SK-N-DZ (cell line): ENCODE measurements around the gene LRBA.

ENCODE experiments used
- DNase-seq: peaks from one replicate; pipeline ENCODE4 v3.0.0-alpha.2; 2015; ENCODE audit warnings: low spot score

Gene LRBA

GRCh38 chr4:150886597-150886996 is 128.5 kb downstream of the LRBA start:
- no peak for DNase-seq

GRCh38 chr4:150884625-150885024 is 130.5 kb downstream of the LRBA start:
- DNase-seq, result no peak

DNA sequence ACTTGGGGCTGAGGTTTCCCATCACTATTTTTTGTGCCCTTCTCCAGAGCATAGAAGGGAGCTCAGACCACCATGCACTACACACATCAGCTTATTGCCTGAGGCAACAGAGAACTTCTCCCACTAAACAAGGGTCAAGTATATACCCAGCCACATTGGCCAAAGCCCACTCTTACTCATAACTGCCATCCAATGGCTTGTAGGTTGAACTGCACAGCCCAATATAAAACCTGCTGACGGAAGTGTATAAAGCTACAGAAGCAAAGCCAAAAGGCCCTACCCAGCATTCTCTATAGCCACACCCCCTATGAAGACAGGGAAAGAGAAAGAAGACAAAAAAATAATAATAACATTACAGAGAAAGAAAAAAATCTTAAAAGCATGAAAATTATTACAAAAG is 139.7 kb downstream of the LRBA start:
- peak; percentile 7 for DNase-seq

- DNase-seq, result peak; percentile 89
Observed at GRCh38 chr4:150874338-150875226, 140.5 kb downstream of the LRBA start.

- DNase-seq, result peak; percentile 82
Observed at GRCh38 chr4:150867148-150867547, 147.9 kb downstream of the LRBA start.

DNA sequence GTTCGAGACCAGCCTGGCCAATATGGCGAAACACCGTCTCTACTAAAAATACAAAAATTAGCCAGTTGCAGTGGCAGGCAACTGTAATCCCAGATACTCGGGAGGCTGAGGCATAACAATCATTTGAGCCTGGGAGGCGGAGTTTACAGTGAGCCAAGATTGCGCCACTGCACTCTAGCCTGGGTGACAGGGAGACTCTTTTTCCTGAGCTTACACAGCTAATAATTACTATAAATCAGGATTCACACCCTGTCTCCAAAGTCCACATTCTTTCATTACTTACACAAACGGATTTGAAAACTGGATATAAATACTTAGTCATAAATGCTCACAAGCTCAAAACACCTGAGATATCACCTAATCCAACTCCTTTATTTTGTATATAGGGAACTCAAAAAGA is 151.6 kb downstream of the LRBA start:
- DNase-seq, result no peak

- no peak for DNase-seq
Observed at GRCh38 chr4:150862829-150863228, 152.3 kb downstream of the LRBA start.

DNA sequence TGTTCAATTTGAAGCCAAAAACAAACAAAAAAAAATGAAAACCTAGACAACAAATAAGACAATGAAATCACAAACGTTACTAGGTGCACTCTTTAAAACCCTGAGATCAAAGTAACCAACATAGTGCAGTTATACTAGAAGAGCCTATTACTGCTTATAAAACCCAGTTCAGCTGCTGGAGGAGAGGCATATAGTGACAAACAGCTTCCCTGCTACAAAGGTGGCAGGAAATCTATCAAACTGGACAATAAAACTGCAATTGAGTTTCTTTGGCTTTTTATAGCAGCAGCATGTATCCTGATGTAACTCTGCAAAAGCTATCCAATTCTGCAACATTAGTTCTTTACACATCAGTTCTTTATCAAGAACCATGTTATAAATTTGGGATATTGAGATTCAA is 155.6 kb downstream of the LRBA start:
- no peak for DNase-seq

GRCh38 chr4:150855981-150856510 is 159.0 kb downstream of the LRBA start:
- DNase-seq, result no peak

DNA sequence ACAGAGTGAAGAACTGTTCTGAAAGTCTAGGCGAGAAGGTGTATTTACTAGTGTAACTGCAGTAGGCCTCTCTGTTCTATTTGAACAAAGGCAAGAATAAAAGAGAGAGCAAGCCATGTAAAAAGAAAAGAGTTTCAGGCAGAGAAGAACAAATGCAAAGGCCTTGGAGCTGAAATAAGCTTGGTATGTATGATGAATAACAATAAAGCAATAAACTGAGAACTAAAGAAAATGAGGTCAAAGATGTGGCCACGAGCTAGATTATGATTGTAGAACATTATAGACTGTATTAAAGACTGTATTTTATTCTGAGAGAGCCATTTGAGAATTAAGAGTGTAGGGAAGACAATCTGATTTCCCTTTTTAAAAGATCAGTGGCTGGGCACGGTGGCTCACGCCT is 160.5 kb downstream of the LRBA start:
- DNase-seq, result no peak

GRCh38 chr4:150853882-150854281 is 161.2 kb downstream of the LRBA start:
- DNase-seq, result no peak

- no peak for DNase-seq
Observed at GRCh38 chr4:150852216-150852615, 162.9 kb downstream of the LRBA start.

DNA sequence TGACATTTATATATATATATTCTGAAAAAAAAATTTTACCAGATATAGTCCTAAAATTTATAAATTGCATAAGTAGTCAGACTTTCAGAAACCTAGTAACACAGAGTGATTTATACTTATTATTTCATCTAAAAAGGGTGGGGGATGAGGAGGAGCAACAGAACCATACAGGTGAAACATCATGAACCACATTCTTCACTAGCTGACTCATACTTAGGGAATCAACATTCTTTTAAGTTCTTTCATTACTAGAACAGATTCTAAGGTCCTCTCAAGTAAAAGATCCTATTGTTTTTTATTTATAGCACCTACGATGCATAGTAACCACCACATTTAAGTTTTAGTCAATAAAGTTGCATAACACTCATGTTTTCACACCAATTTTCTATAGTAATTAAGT is 166.1 kb downstream of the LRBA start:
- no peak for DNase-seq

DNA sequence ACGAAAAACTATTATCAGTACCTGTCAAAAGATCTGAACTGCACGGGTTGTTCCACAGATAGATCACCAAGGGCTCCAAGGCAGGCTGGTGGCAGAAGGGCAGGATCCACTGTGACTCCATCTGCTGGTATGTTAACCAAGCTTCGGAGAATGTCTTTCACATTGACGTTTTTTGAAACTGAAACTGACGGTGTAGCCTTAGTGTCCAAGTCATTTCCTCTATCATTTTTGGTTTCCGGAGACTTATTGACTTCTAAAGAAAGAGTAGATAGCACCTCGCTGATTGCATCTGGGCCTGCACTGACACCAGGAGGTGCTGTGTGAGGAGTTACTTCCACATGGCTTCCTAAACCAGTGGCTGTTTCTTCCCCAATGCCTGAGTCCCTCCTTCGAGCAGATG is 186.9 kb downstream of the LRBA start:
- DNase-seq, result no peak

- DNase-seq, result no peak
Observed at GRCh38 chr4:150827226-150827625, 187.9 kb downstream of the LRBA start.

- no peak for DNase-seq
Observed at GRCh38 chr4:150826306-150826705, 188.8 kb downstream of the LRBA start.

DNA sequence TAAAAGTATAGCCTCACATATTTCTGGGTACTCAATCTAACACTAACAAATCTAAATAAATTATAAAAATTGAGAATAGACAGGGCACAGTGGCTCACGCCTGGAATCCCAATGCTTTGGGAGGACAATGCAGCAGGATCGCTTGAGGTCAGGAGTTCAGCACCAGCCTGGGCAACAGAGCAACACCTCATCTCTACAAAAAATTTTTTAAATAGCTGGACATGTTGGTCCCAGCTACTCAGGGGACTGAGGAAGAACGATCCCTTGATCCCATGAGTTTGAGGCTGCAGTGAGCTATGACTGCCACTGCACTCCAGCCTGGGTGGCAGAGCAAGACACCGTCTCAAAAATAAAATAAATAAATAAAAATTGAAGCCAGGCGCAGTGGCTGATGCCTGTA is 192.7 kb downstream of the LRBA start:
- no peak for DNase-seq

GRCh38 chr4:150821641-150822040 is 193.4 kb downstream of the LRBA start:
- no peak for DNase-seq

DNA sequence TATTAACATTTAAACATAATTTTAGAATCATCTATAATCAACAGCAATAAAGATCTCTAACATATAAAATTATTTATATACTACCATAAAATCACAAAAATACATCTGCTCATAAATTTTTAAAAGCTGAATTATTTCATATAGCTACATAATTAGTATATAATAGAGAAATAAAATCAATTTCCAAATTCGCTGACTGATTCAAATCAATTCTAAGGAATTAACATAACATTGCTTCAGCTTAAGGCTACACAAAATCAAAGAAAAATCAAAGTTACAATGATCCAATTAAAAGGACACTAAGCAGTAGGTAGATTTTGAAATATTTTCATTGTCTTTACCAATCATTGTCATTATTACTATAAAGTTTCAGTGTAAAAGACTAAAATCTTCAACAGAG is 194.7 kb downstream of the LRBA start:
- DNase-seq, result no peak

GRCh38 chr4:150818661-150819060 is 196.4 kb downstream of the LRBA start:
- no peak for DNase-seq

GRCh38 chr4:150817804-150818528 is 197.1 kb downstream of the LRBA start:
- DNase-seq, result no peak

- no peak for DNase-seq
Observed at GRCh38 chr4:150817017-150817416, 198.1 kb downstream of the LRBA start.

GRCh38 chr4:150816491-150816890 is 198.6 kb downstream of the LRBA start:
- DNase-seq, result no peak
